NB4 (cell line): ENCODE data around the gene TMPRSS13.
A peak's percentile ranks its signal among the peaks of the same experiment; 100 is the strongest.

Experiments used
- DNase-seq: peaks from one replicate; pipeline ENCODE4 v3.0.0; 2010; ENCODE audit warnings: low read depth
- H3K4me3 ChIP-seq: one replicate; pipeline ENCODE4 v1.5.1; 2011; ENCODE audit warnings: mild to moderate bottlenecking, low read depth, low read length, moderate library complexity
- CTCF ChIP-seq: IDR thresholded peaks from one replicate; pipeline ENCODE4 v1.5.1; 2012; ENCODE audit warnings: low read depth, low read length
- MAX ChIP-seq: IDR thresholded peaks from 2 replicates; pipeline ENCODE4 v1.6.1; 2011; ENCODE audit warnings: low read depth, low read length
- MYC ChIP-seq: IDR thresholded peaks from 2 replicates; pipeline ENCODE4 v1.6.1; 2011; ENCODE audit warnings: low read depth, low read length
- POLR2A ChIP-seq: IDR thresholded peaks from 2 replicates; pipeline ENCODE4 v1.6.1; 2011; ENCODE audit warnings: mild to moderate bottlenecking; ENCODE audit not compliant: insufficient read length; ENCODE audit errors: extremely low read depth

TMPRSS13 gene

GRCh38 chr11:117946156-117946841 is 17.1 kb upstream of the TMPRSS13 start:
- no peak for TF ChIP-seq CTCF
- no peak for TF ChIP-seq POLR2A
- TF ChIP-seq MYC: no peak
- no peak for TF ChIP-seq MAX
- no peak overlapping the region for H3K4me3 ChIP-seq
- no peak for DNase-seq

- DNase-seq: no peak
- TF ChIP-seq MAX: no peak
- peak; percentile 40 for TF ChIP-seq CTCF
- TF ChIP-seq POLR2A: no peak
- H3K4me3 ChIP-seq: no peak overlapping the region
Measured at GRCh38 chr11:117945047-117945810, 16.0 kb upstream of the TMPRSS13 start.

- TF ChIP-seq POLR2A (no peak), MYC (no peak), CTCF (no peak), MAX (no peak)
Measured at GRCh38 chr11:117944554-117944953, 15.4 kb upstream of the TMPRSS13 start.

GRCh38 chr11:117941976-117942654 is 12.9 kb upstream of the TMPRSS13 start:
- no peak overlapping the region for H3K4me3 ChIP-seq
- DNase-seq: no peak
- TF ChIP-seq MYC: no peak

More at GRCh38 chr11:117944554-117944953, 15.4 kb upstream of the TMPRSS13 start:
- no peak overlapping the region for H3K4me3 ChIP-seq
- no peak for DNase-seq

- no peak for DNase-seq
- H3K4me3 ChIP-seq: no peak overlapping the region
- TF ChIP-seq POLR2A (no peak), CTCF (no peak), MAX (no peak), MYC (no peak)
Measured at GRCh38 chr11:117941163-117941707, 12.0 kb upstream of the TMPRSS13 start.

GRCh38 chr11:117940736-117941135 is 11.5 kb upstream of the TMPRSS13 start:
- no peak overlapping the region for H3K4me3 ChIP-seq
- no peak for TF ChIP-seq POLR2A
- TF ChIP-seq CTCF: no peak
- no peak for TF ChIP-seq MAX
- TF ChIP-seq MYC: no peak
- DNase-seq: no peak
